GM20000 (cell line): Measurements from ENCODE around the gene PPP4R3A.

Experiments used
- DNase-seq: peaks from one replicate; pipeline ENCODE4 v3.0.0; 2012; ENCODE audit warnings: low spot score
- TF ChIP-seq, protein P1 (sequence below): IDR thresholded peaks from 2 replicates; pipeline ENCODE4 v1.5.1; 2012; ENCODE audit warnings: mild to moderate bottlenecking, control low read depth; ENCODE audit errors: extremely low read depth, missing control alignments

Gene PPP4R3A

DNA sequence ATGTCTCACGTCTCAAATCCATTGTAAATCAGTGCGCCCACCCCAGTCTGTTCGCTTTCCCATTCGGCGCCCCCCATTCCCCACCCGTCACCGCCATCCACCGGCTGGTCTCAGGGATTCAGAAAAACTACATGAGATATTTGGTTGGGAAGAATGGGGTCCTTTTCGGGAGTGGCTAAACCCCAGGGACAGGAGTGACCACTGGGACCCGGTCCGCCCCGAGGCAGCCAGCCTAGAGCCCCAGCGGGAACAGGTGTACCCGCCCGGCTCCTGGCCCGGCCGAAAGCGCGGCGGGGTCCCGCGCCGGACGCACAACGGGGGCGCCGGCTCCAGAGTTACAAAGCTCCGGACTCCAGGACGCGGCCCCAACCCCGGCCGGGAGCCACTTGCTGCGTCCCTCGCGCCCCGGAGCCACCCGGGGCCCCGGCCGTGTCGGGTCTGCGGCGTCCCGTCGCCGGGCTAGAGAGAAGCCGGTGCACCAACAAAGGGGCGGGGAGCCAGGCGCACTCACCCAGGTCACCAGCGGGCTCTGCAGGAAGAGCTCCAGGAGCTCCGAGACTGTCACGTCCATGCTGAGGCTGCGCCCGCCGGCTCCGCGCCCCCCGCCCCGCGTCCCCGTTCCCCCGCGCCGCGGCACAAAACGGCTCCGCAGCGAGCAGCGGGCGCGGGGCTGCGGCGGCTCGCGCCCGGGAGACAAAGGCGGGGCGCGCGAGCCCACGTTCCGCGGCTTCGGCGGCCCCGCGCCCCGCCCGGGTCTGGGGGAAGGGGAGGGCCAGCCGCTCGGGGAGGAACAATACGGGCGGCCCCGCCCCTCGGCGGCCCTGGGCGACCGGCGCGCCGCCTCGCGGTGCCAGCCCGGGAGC lies 92.8 kb downstream of the PPP4R3A start, which contains the start of gene CCDC88C:
Gene CCDC88C (minus strand): TSS at position 701 of the 863 bp plus-strand sequence. CDS start 130 bp downstream, at position 571.
- TF ChIP-seq, protein P1, sequence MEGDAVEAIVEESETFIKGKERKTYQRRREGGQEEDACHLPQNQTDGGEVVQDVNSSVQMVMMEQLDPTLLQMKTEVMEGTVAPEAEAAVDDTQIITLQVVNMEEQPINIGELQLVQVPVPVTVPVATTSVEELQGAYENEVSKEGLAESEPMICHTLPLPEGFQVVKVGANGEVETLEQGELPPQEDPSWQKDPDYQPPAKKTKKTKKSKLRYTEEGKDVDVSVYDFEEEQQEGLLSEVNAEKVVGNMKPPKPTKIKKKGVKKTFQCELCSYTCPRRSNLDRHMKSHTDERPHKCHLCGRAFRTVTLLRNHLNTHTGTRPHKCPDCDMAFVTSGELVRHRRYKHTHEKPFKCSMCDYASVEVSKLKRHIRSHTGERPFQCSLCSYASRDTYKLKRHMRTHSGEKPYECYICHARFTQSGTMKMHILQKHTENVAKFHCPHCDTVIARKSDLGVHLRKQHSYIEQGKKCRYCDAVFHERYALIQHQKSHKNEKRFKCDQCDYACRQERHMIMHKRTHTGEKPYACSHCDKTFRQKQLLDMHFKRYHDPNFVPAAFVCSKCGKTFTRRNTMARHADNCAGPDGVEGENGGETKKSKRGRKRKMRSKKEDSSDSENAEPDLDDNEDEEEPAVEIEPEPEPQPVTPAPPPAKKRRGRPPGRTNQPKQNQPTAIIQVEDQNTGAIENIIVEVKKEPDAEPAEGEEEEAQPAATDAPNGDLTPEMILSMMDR: peak; percentile 18
- DNase-seq: peak; percentile 93

DNA sequence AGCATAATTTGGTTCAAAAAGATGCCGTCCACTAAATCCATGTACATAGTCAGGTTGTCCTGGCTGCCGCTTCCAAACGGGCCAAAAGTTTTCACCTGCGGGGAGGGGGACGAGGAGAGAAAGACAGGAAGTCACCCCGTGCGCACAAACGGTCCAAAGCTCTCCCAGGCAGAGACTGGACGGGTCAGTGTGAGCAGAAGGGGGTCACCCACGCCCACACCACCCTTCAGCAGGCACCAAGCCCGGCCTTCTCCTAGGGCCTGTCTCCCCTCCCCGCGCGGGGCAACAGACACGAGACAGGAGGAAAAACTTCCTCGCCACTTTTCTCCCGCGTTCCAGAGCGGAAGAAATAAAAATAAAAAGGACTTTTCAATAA lies 93.4 kb downstream of the PPP4R3A start:
- TF ChIP-seq, protein P1: no peak
- no peak for DNase-seq

DNA sequence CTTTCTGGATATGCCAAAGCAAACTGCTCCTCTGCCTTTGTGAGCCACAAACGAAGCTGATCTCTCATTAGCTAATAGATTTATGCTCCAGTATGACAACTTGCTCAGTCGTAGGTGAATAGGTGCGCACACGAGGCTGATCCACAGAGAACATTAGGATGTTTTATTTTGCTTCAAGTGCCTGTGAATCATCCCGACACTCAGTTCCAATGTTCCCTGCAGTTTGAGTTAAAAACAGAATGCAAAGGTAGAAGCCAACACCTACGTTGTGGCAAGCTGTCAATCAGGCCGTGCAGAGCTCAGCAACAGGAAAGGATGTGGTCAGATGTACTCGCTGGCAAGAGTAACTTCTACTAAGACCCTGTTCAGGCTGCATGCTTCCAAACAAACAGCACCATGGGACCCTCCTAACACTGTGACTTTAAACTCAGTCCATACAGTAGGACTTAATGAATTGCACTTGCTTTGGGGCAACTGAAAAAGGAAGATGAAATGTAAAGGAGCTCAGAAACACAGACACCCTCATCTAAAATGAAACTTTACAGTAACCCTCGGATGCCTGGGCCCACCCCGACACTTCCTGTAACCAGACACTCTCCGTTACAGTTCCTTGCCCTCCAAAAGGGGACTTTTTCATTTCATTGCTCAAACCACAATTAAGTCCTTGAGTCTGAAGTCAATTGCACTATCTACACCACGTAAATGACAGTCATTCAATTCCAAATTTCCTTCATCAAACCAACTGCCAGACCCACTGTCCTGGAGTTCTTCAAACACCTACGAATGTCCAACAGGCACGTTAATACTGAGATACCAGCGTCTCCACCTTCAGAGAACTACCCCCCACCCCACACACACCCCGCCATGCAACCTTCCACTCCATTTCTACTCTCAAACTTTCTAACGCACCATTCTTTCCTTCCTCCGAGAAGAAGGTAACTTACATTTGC lies 94.0 kb downstream of the PPP4R3A start:
- TF ChIP-seq, protein P1: no peak
- peak; percentile 87 for DNase-seq

DNA sequence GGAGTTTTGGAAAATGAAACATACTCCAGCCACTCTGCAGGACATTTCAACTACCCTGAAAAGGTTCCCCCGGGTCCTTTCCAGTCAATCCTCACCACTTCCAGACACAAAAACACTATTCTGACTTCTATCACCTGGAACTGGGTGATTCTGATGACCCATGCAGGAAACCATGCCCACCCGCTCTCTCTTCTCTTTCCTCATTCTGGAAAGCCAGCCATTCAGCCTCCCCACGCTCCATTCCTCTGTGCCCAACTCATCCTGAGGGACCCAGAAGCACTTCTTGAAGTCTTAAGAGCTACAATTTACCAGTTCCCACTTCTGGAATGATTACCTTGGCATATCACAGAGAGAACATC lies 95.7 kb downstream of the PPP4R3A start:
- DNase-seq: no peak
- TF ChIP-seq, protein P1: no peak

DNA sequence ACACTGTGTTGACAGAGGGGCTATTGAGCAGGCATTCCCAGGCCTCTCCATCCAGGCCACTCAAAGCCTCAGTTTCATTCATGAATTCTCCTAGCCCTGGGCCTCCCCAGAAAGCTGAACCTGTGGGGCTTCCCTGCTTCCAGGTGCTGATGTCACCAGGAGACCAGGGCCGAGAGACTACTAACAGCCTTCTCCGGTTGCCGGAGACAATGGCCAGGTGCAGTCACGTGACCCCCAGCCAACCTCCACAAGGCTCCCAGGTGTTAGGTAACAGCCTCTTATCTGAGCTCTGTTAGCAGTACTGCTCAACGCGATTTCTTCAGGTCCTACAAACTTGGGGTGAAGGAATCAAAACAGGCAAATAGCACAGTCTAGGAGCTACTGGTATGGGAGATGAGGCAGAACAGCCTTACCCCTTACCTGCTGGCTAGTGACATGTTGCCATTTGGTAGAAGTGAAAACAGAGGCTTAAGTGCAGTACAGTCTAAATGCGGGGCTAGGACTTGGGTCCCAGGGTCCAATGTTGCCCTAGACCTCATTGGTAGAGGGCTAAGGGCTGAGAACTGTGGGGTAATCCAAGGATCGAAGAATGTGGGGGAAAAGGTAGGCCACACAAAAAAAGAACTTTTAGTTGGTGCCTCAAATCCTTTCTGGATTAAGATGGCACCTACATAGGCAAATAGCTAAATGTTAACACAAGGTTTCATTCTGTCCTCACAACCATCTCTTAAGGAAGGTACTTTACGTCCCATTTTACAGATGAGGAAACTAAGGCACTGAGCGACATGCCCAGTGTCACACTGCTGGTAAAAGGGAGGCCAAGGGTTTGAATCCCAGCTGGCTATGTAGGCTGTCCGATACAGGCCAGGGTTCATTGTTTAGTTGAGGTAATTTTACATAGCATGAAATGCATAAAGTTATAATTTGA lies 96.3 kb downstream of the PPP4R3A start:
- TF ChIP-seq, protein P1: no peak
- no peak for DNase-seq

DNA sequence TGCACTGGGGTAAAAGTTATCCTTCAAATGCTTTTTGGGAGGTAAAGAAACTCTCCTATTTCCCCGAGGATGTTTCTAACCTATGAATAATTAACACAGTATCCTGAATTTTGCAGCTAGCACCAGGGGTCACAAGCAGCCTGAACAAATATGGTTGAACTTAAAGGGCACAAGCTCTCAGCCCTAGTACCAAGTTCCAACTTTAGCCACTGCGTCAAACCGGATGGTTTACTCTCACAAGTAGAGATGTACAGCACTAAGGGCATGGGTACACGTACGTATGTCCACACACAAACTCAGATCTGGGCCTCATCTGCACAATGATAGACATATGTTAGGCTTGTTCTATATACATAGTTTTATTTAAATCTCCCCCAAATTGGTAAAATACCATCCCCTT lies 97.2 kb downstream of the PPP4R3A start:
- no peak for DNase-seq

More for the DNA sequence above, 97.2 kb downstream of the PPP4R3A start:
- TF ChIP-seq, protein P1: no peak
